GM19328 (cell line): Measurements from ENCODE around the gene GRAMD1B.
"Not testable (repeated sequence)": the region's sequence is repeated elsewhere in the genome, so short reads cannot be mapped to it uniquely, and the experiment has no call there.

ENCODE experiments used
- ATAC-seq: cut with Tn5 transposase; IDR thresholded peaks from one replicate; pipeline ENCODE4 v1.9.1; 2021; ENCODE audit warnings: mild to moderate bottlenecking, moderate library complexity; ENCODE audit not compliant: unreplicated experiment

Gene GRAMD1B

DNA sequence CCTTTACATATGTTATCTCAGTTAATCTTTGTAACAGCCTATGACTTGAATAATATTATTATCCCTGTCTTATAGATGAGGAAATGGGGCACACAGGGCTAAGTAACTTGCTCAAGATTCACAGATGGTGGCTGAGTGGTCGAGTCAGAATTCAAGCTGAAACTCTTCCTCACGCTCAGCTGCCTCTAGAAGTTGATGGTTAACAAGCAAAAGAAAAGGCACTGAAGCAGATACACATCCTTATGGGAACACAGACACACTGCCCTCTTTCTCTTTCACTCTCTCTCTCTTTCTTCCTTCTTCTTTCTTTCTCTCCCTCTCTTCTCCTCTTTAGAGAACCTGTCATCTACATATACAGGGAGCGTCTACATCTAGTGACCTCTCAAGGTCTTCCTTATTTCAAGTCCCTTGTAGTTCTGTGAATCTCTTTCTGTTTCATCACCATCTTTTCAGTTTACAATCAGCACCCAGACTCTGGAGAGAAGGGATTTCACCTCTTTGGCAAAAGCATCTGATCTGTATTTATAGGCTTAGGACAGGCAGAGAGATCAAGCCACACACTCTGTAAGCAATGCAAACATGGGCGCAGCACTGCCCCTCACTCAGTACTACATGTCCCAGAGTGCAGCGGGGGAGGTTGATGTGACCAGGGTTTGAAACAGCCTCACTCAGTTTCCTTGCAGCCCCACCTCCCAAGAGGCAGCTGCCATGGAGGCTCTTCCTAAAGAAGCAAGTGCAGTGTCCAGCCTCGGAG is 75.7 kb downstream of the GRAMD1B start:
- no peak for ATAC-seq

GRCh38 chr11:123507043-123507442 is 77.0 kb downstream of the GRAMD1B start:
- no peak for ATAC-seq

- ATAC-seq = no peak
These were observed 79.9 kb downstream of the GRAMD1B start for GRCh38 chr11:123509737-123510578.

DNA sequence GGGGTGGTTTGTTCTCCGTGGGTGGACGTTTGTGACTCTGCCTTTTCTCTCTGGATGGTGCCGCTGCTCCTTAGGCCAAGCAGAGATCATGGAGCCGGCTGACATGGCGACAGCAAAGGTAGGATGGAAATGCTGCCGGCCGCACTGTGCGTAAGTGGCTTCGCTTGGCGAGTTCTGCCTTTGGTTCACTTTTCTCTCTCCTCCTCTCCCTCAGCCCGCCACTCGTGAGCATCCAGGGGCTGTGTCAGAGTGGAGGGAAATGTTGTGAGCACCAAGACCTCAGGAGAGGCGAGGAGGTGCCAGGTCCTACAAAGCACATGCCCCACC is 80.5 kb downstream of the GRAMD1B start:
- ATAC-seq = no peak

DNA sequence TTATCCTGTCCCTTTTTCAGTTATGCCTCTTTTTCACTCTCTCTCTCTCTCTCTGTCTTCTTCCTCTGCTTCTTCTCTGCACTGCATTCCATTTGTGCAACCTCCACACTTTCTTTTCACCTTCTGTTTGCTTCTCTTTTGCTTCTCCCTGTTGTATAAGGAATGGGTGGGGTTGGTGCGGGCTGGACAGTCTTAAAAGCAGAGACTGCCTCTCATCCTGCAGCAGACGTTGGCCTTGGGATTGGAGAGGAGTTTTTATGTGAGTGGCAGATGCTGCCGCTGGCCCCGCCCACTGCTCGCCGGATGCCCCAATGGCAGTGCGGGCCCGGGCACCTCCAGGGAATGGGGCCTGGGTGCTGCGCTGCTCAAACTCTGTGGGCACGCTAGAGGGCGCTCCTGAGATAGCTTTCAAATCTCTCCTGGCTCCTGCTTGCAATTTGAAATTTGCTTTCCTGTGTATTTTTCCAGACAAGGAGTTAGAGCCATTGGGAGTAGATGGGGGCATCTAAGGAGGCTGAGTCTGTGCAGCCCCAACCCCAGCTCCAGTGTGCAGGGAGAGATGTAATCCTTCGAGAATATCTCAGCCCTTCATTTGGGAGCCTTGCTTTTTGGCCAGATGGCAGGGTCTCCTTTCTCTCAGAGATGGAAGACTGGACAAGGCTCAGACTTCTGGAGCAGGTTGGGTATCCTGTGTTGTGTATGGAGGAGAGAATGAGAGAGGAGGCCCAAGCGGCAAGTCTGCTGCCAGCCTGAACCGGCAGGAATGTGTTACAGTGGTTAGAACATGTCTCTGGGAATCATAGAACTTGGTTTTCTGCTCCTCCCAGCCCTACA is 81.2 kb downstream of the GRAMD1B start:
- ATAC-seq = peak; percentile 85

- ATAC-seq = not testable (repeated sequence)
These were observed 83.2 kb downstream of the GRAMD1B start for GRCh38 chr11:123513309-123513708.

DNA sequence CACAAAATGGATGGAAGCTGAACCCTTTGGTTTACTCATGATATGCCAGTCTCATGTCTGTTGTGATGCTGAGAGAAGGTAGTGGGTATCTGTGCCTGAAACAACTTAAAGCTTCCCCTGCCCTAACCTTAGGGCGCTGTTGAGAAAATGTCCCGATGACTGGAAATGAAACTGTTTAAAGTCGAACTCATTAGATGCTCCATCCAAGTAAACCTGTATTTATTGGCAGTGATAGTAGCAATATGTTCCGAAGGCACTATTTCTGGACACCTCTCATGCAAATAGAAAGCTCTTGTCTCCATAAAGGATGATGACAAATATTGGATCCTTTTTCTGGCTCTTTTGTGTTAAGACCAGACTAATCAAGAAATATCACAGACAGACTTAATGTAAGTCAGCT is 86.2 kb downstream of the GRAMD1B start:
- no peak for ATAC-seq

- ATAC-seq = no peak
These were observed 87.7 kb downstream of the GRAMD1B start for GRCh38 chr11:123517559-123518364.

GRCh38 chr11:123518496-123519054 is 88.5 kb downstream of the GRAMD1B start:
- no peak for ATAC-seq

- ATAC-seq = no peak
These were observed 89.2 kb downstream of the GRAMD1B start for GRCh38 chr11:123519055-123519796.

DNA sequence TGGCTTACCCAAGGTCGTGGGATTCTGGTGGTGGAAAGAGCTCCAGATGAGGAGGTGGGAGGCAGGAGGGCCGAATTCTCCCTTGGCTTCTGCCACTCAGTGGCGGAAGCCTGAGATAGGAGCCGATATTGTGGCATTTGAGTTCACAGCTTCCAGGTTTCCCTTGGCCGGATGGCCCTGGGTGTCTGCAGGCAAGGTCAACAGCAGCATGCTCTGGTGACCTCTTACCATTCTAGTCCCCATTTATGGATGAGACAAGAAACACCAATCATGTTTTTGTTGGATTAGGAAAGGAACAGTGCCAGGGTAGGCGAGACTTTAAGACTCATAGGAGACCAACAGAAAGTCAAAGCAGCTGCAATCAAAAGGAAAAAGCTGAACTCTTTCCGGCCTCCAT is 89.7 kb downstream of the GRAMD1B start:
- no peak for ATAC-seq

DNA sequence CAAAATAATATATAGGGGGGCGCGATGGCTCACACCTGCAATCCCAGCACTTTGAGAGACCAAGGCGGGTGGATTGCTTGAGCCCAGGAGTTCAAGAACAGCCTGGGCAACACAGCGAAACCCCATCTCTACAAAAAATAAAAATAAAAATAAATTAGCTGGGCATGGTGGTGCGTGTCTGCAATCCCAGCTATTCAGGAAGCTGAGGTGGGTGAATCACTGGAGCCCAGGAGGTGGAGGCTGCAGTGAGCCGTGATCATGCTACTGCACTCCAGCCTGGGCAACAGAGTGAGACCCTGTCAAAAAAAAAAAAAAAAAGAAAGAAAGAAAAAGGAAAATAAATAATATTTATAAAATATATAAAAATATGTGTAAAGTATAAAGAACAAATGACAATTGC is 90.4 kb downstream of the GRAMD1B start:
- not testable (repeated sequence) for ATAC-seq

GRCh38 chr11:123521001-123521400 is 90.9 kb downstream of the GRAMD1B start:
- ATAC-seq = no peak

- ATAC-seq = no peak
These were observed 91.9 kb downstream of the GRAMD1B start for GRCh38 chr11:123521930-123522329.

DNA sequence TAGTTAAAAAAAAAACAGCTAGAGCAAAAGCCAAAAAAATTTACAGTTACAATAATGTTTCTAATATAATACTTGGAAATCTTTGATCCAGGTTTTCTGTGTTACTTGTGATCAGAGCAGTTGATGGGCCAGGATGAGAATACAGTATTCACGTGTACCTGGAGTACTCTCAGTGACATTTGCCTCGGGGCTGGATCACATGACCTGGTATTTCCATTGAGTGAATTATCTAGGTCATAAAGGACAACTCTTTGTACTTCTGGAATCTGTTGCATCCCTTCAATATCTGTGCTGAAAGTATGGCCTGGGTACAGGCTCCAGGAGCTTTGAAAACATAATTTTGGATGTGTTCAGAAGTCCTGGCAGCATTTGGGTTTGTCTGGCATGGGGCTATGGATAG is 93.5 kb downstream of the GRAMD1B start:
- no peak for ATAC-seq

GRCh38 chr11:123525097-123525496 is 95.0 kb downstream of the GRAMD1B start:
- ATAC-seq = no peak

- ATAC-seq = no peak
These were observed 95.4 kb downstream of the GRAMD1B start for GRCh38 chr11:123525511-123525918.

GRCh38 chr11:123526027-123526805 is 96.1 kb downstream of the GRAMD1B start:
- no peak for ATAC-seq

- no peak for ATAC-seq
These were observed 96.8 kb downstream of the GRAMD1B start for GRCh38 chr11:123526918-123527317.
